A673 (cell line): Measurements from ENCODE around the gene NUDCD2.

Experiments used
- CTCF ChIP-seq: fragments of 300-800, 200-600 bp; sonication (generic); conservative IDR thresholded peaks from 2 replicates; pipeline ENCODE4 v1.5.1; 2017; ENCODE audit warnings: low read depth, mild to moderate bottlenecking, antibody characterized with exemption, low read length, moderate library complexity, mixed read lengths
- EZH2 ChIP-seq: fragments of 200-600 bp; sonication (generic); IDR thresholded peaks from 2 replicates; pipeline ENCODE4 v1.6.1; 2017; ENCODE audit warnings: borderline replicate concordance, low read depth, mild to moderate bottlenecking, mixed read lengths, antibody characterized with exemption, low read length; ENCODE audit not compliant: poor library complexity, severe bottlenecking

GRCh38 chr5:163478126-163478981 is 18.5 kb upstream of the NUDCD2 start:
- TF ChIP-seq CTCF (no peak), EZH2 (no peak)
